Activated CD8-positive, alpha-beta memory T cell treated with anti-CD3 and anti-CD28 coated beads, Interleukin-2, amount 50 U/mL, for 24 hours (primary cell): Measurements from ENCODE around the gene NHSL2.
"Not testable (repeated sequence)": the region's sequence is repeated elsewhere in the genome, so short reads cannot be mapped to it uniquely, and the experiment has no call there.

Experiments used
- DNase-seq: peaks from one replicate; pipeline ENCODE4 v3.0.0-alpha.2; 2020; ENCODE audit errors: extremely low read depth

NHSL2 gene

GRCh38 chrX:71923516-71923915, 12.9 kb downstream of the NHSL2 start:
- DNase-seq = no peak

- DNase-seq = no peak
Observed at GRCh38 chrX:71927040-71927439, 16.4 kb downstream of the NHSL2 start.

- no peak for DNase-seq
Observed at GRCh38 chrX:71928856-71929255, 18.2 kb downstream of the NHSL2 start.

GRCh38 chrX:71930298-71930697, 19.7 kb downstream of the NHSL2 start:
- DNase-seq = no peak

- no peak for DNase-seq
Observed at GRCh38 chrX:71935476-71935875, 24.8 kb downstream of the NHSL2 start.

GRCh38 chrX:71936632-71937031, 26.0 kb downstream of the NHSL2 start:
- no peak for DNase-seq

- no peak for DNase-seq
Observed at GRCh38 chrX:71938371-71938770, 27.7 kb downstream of the NHSL2 start.

- DNase-seq = no peak
Observed at GRCh38 chrX:71941145-71941544, 30.5 kb downstream of the NHSL2 start.

GRCh38 chrX:71941776-71942175, 31.1 kb downstream of the NHSL2 start:
- no peak for DNase-seq

GRCh38 chrX:71944369-71944768, 33.7 kb downstream of the NHSL2 start:
- DNase-seq = no peak

- DNase-seq = no peak
Observed at GRCh38 chrX:71945237-71945805, 34.7 kb downstream of the NHSL2 start.

- DNase-seq = no peak
Observed at GRCh38 chrX:71949363-71949762, 38.7 kb downstream of the NHSL2 start.

- DNase-seq = no peak
Observed at GRCh38 chrX:71949844-71950445, 39.3 kb downstream of the NHSL2 start.

GRCh38 chrX:71953391-71953790, 42.7 kb downstream of the NHSL2 start:
- no peak for DNase-seq

GRCh38 chrX:71953946-71954345, 43.3 kb downstream of the NHSL2 start:
- DNase-seq = no peak

GRCh38 chrX:71954458-71954857, 43.8 kb downstream of the NHSL2 start:
- DNase-seq = no peak

GRCh38 chrX:71955530-71956120, 45.0 kb downstream of the NHSL2 start:
- no peak for DNase-seq

GRCh38 chrX:71958281-71958675, 47.6 kb downstream of the NHSL2 start:
- no peak for DNase-seq

GRCh38 chrX:71964184-71964583, 53.5 kb downstream of the NHSL2 start:
- not testable (repeated sequence) for DNase-seq

- no peak for DNase-seq
Observed at GRCh38 chrX:71974916-71975315, 64.3 kb downstream of the NHSL2 start.

- DNase-seq = no peak
Observed at GRCh38 chrX:71976753-71977152, 66.1 kb downstream of the NHSL2 start.

- DNase-seq = no peak
Observed at GRCh38 chrX:71978164-71978563, 67.5 kb downstream of the NHSL2 start.

GRCh38 chrX:71989768-71990426, 79.3 kb downstream of the NHSL2 start:
- DNase-seq = no peak
